NT2/D1 (cell line): ENCODE data around the gene PFKP.

Source experiments
- DNase-seq: peaks from one replicate; pipeline ENCODE4 v3.0.0-alpha.2; 2011; ENCODE audit warnings: low read depth, low spot score
- H3K27me3 ChIP-seq: 2 replicates; pipeline ENCODE4 v1.6.0; 2011; ENCODE audit warnings: mild to moderate bottlenecking; ENCODE audit not compliant: insufficient read length, insufficient read depth
- H3K36me3 ChIP-seq: 2 replicates; pipeline ENCODE4 v1.6.1; 2011; ENCODE audit warnings: mild to moderate bottlenecking, low read length, mixed read lengths; ENCODE audit not compliant: insufficient read depth, insufficient read length
- H3K4me1 ChIP-seq: 2 replicates; pipeline ENCODE4 v1.5.1; 2011; ENCODE audit not compliant: insufficient read depth, insufficient read length
- H3K4me3 ChIP-seq: 2 replicates; pipeline ENCODE4 v1.5.1; 2011; ENCODE audit warnings: low read depth; ENCODE audit not compliant: insufficient read length
- H3K9ac ChIP-seq: 2 replicates; pipeline ENCODE4 v1.6.0; 2011; ENCODE audit warnings: low read depth; ENCODE audit not compliant: insufficient read length
- H3K9me3 ChIP-seq: 2 replicates; pipeline ENCODE4 v1.5.1; 2011; ENCODE audit warnings: mild to moderate bottlenecking, low read length; ENCODE audit not compliant: insufficient read depth
- SUZ12 ChIP-seq: IDR thresholded peaks from 2 replicates; pipeline ENCODE4 v1.6.1; 2011; ENCODE audit not compliant: insufficient read length, insufficient read depth; ENCODE audit errors: extremely low read depth
- YY1 ChIP-seq: IDR thresholded peaks from 2 replicates; pipeline ENCODE4 v1.6.1; 2011; ENCODE audit not compliant: insufficient read length, insufficient read depth
- ZNF274 ChIP-seq: IDR thresholded peaks from 2 replicates; pipeline ENCODE4 v1.6.1; 2011; ENCODE audit warnings: mild to moderate bottlenecking, low read depth, low read length

PFKP gene

GRCh38 chr10:3091921-3092320, 24.6 kb downstream of the PFKP start:
- Histone ChIP-seq H3K27me3 (no peaks in the 10 kb centered on the region), H3K36me3 (peaks cover 24% of the 10 kb centered on the region), H3K4me3 (no peak overlapping the region), H3K9ac (no peak overlapping the region), H3K9me3 (no peaks in the 10 kb centered on the region), H3K4me1 (peaks cover 3% of the 10 kb centered on the region)
- TF ChIP-seq ZNF274 (no peak), YY1 (no peak), SUZ12 (no peak)
- no peak for DNase-seq

- no peak for TF ChIP-seq SUZ12
- peaks cover 28% of the 10 kb centered on the region for H3K36me3 ChIP-seq
- no peak overlapping the region for H3K9ac ChIP-seq
- H3K4me3 ChIP-seq, result no peak overlapping the region
- DNase-seq, result no peak
- no peaks in the 10 kb centered on the region for H3K27me3 ChIP-seq
- peaks cover 8% of the 10 kb centered on the region for H3K4me1 ChIP-seq
- no peaks in the 10 kb centered on the region for H3K9me3 ChIP-seq
Observed at GRCh38 chr10:3093996-3094395, 26.6 kb downstream of the PFKP start.

GRCh38 chr10:3094609-3095036, 27.3 kb downstream of the PFKP start:
- DNase-seq, result no peak
- H3K4me1 ChIP-seq, result peaks cover 8% of the 10 kb centered on the region
- peaks cover 32% of the 10 kb centered on the region for H3K36me3 ChIP-seq
- TF ChIP-seq SUZ12 (no peak), YY1 (no peak), ZNF274 (no peak)
- H3K9me3 ChIP-seq, result no peaks in the 10 kb centered on the region
- H3K4me3 ChIP-seq, result no peak overlapping the region
- no peaks in the 10 kb centered on the region for H3K27me3 ChIP-seq
- H3K9ac ChIP-seq, result no peak overlapping the region

- DNase-seq, result no peak
- peaks cover 6% of the 10 kb centered on the region for H3K4me1 ChIP-seq
- no peaks in the 10 kb centered on the region for H3K27me3 ChIP-seq
- TF ChIP-seq YY1, result no peak
- TF ChIP-seq SUZ12, result no peak
- no peak for TF ChIP-seq ZNF274
- H3K36me3 ChIP-seq, result peaks cover 40% of the 10 kb centered on the region
- H3K4me3 ChIP-seq, result no peak overlapping the region
- no peaks in the 10 kb centered on the region for H3K9me3 ChIP-seq
- H3K9ac ChIP-seq, result no peak overlapping the region
Observed at GRCh38 chr10:3095373-3096139, 28.2 kb downstream of the PFKP start.

GRCh38 chr10:3096149-3096548, 28.8 kb downstream of the PFKP start:
- Histone ChIP-seq H3K4me3 (no peak overlapping the region), H3K9ac (no peak overlapping the region), H3K27me3 (no peaks in the 10 kb centered on the region), H3K36me3 (peaks cover 42% of the 10 kb centered on the region), H3K9me3 (no peaks in the 10 kb centered on the region), H3K4me1 (peaks cover 6% of the 10 kb centered on the region)
- no peak for TF ChIP-seq ZNF274
- TF ChIP-seq YY1, result no peak
- no peak for TF ChIP-seq SUZ12
- DNase-seq, result no peak

GRCh38 chr10:3097160-3097559, 29.8 kb downstream of the PFKP start:
- H3K9me3 ChIP-seq, result no peaks in the 10 kb centered on the region
- no peak for DNase-seq
- no peak overlapping the region for H3K4me3 ChIP-seq
- peaks cover 6% of the 10 kb centered on the region for H3K4me1 ChIP-seq
- H3K36me3 ChIP-seq, result peaks cover 40% of the 10 kb centered on the region
- no peak for TF ChIP-seq SUZ12
- TF ChIP-seq ZNF274, result no peak
- no peak for TF ChIP-seq YY1
- no peaks in the 10 kb centered on the region for H3K27me3 ChIP-seq
- no peak overlapping the region for H3K9ac ChIP-seq

- Histone ChIP-seq H3K9me3 (no peaks in the 10 kb centered on the region), H3K4me1 (peaks cover 6% of the 10 kb centered on the region), H3K4me3 (no peak overlapping the region), H3K36me3 (peaks cover 38% of the 10 kb centered on the region), H3K9ac (no peak overlapping the region), H3K27me3 (no peaks in the 10 kb centered on the region)
- TF ChIP-seq YY1, result no peak
- no peak for TF ChIP-seq SUZ12
- TF ChIP-seq ZNF274, result no peak
- DNase-seq, result no peak
Observed at GRCh38 chr10:3098689-3099088, 31.3 kb downstream of the PFKP start.
